CD4-positive, CD25-positive, alpha-beta regulatory T cell (primary cell): ENCODE measurements around the gene MBD1. TPM values are rescaled to one million over a fixed set of nuclear protein-coding genes. Genes with fewer than 3 reads are reported as not detected.

ENCODE experiments used
- ATAC-seq, 2 donors: fragments of 150-1000 bp; cut with Tn5 transposase; one replicate each; pipeline ENCODE4 v1.10.0; 2021; ENCODE audit warnings: low read depth in 2 of 2, moderate number of reproducible peaks in 2 of 2, moderate library complexity in 1 of 2
- DNase-seq, 3 donors: peaks; one replicate each; pipeline versions ENCODE4 v3.0.0 to v3.0.0-alpha.2; 2012 to 2022; ENCODE audit warnings: mixed read lengths in 1 of 3
- H3K27ac ChIP-seq: one replicate; pipeline ENCODE4 v1.7.0; 2013; ENCODE audit warnings: mild to moderate bottlenecking, low read length; ENCODE audit not compliant: insufficient read depth, poor library complexity, severe bottlenecking
- H3K27me3 ChIP-seq: one replicate; pipeline ENCODE4 v1.7.0; 2013; ENCODE audit warnings: low read length; ENCODE audit not compliant: control insufficient read depth, insufficient read depth
- H3K36me3 ChIP-seq: one replicate; pipeline ENCODE4 v1.7.0; 2013; ENCODE audit warnings: mild to moderate bottlenecking, low read length, moderate library complexity; ENCODE audit not compliant: control insufficient read depth, insufficient read depth
- H3K4me1 ChIP-seq: 2 replicates; pipeline ENCODE4 v1.7.0; 2013; ENCODE audit warnings: mild to moderate bottlenecking, low read length; ENCODE audit not compliant: insufficient read depth, control insufficient read depth, poor library complexity, severe bottlenecking
- H3K4me3 ChIP-seq: one replicate; pipeline ENCODE4 v1.7.0; 2013; ENCODE audit warnings: low read depth, mild to moderate bottlenecking, low read length, moderate library complexity
- H3K9me3 ChIP-seq, 2 experiments: 1 replicate in 1 of 2; 2 replicates in 1 of 2; pipeline ENCODE4 v1.7.0; 2013; ENCODE audit warnings: low read length in 2 of 2, mild to moderate bottlenecking in 1 of 2, moderate library complexity in 1 of 2; ENCODE audit not compliant: control insufficient read depth in 2 of 2
- H3K27ac Mint-ChIP-seq, 3 donors: one replicate each; pipeline ENCODE4 v1.8.0; 2020 to 2022; ENCODE audit warnings: mild to moderate bottlenecking in 3 of 3, mixed read lengths in 3 of 3, moderate library complexity in 2 of 3
- H3K27me3 Mint-ChIP-seq: one replicate; pipeline ENCODE4 v1.8.0; 2022; ENCODE audit warnings: mild to moderate bottlenecking, mixed read lengths
- H3K36me3 Mint-ChIP-seq: one replicate; pipeline ENCODE4 v1.8.0; 2020; ENCODE audit warnings: mixed read lengths
- H3K4me1 Mint-ChIP-seq, 4 donors: one replicate each; pipeline ENCODE4 v1.8.0; 2020 to 2022; ENCODE audit warnings: mixed read lengths in 4 of 4, mild to moderate bottlenecking in 1 of 4
- H3K4me3 Mint-ChIP-seq, 4 donors: one replicate each; pipeline ENCODE4 v1.8.0; 2020 to 2022; ENCODE audit warnings: mild to moderate bottlenecking in 4 of 4, mixed read lengths in 4 of 4, moderate library complexity in 3 of 4
- H3K9me3 Mint-ChIP-seq, 7 donors: one replicate each; pipeline ENCODE4 v1.8.0; 2020 to 2022; ENCODE audit warnings: mixed read lengths in 7 of 7, mild to moderate bottlenecking in 3 of 7, moderate library complexity in 2 of 7
- polyA plus RNA-seq, 4 donors: library from polyadenylated mRNA; unstranded; fragments of 300-500 nt; fragmentation: Illumina TruSeq; gene quantifications; one replicate each; pipeline ENCODE4 v1.2.3, GENCODE V29; 2021
- total RNA-seq: library from RNA; stranded (reverse); gene quantifications from one replicate; pipeline ENCODE4 v1.2.3, GENCODE V29; 2022

MBD1 gene, protein sequence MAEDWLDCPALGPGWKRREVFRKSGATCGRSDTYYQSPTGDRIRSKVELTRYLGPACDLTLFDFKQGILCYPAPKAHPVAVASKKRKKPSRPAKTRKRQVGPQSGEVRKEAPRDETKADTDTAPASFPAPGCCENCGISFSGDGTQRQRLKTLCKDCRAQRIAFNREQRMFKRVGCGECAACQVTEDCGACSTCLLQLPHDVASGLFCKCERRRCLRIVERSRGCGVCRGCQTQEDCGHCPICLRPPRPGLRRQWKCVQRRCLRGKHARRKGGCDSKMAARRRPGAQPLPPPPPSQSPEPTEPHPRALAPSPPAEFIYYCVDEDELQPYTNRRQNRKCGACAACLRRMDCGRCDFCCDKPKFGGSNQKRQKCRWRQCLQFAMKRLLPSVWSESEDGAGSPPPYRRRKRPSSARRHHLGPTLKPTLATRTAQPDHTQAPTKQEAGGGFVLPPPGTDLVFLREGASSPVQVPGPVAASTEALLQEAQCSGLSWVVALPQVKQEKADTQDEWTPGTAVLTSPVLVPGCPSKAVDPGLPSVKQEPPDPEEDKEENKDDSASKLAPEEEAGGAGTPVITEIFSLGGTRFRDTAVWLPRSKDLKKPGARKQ
- total RNA-seq: 94.4 TPM
- 10 to 100 TPM; 25.2 to 28.8 (median 28.1) TPM for polyA plus RNA-seq

DNA sequence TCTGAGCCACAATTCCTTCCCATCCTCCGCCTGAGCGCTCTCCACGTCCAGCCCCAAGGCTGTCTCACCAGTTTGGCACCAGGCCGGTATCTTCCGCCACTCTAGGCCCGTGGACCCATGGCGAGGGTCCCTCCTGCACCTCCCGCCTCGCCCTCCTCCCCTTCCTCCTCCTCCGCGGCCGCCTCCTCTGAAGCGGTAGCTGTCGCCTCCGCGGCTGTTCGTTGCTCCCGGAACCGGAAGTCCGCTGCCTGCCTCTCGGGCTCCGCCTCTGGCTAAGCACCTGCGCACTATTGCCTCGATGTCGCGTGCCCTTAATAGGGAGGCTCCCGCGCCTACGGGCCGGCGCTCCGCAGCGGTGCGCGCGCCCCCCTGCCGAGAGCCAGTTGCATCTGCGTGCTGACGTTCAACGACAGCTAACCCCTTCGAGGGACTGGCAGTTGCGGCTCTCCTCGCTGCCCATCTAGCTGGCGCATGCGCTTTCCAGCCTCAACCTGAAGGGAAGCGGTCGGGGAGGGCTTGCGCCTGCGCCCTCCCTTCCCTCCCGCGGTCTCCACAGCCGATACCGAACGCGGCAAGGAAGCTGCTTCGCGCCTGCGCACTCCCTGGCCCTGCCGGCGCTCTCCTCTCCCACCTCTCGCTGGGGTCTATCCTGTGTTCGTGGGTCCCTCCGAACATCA lies at the start of gene MBD1:
Gene MBD1, minus strand, starts transcription at position 229 of the 677 bp plus-strand sequence. CDS start 1,531 bp downstream, outside the sequence.
- H3K36me3 ChIP-seq: peaks cover 54% of the 10 kb centered on the region
- H3K36me3 Mint-ChIP-seq: peaks cover 40% of the 10 kb centered on the region
- H3K4me3 Mint-ChIP-seq: peak within 1 kb of the TSS; percentile 97 to 100 (median 98)

DNA sequence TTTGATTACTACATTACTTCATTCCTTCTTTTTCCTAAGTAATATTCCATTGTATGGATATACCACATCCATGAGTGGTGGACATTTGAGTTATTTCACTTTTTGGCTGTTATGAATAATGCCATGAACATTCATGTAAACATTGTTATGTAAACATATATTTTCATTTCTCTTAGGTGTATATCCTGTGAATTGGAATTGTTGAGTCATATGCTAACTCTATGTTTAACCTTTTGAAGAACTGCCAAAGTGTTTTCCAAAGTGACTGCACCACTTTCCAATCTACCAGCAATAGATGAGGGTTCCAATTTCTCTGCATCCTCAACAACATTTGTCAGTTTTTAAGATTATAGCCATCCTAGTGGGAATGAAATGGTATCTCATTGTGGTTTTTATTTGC lies 48.9 kb upstream of the MBD1 start:
- H3K36me3 ChIP-seq: no peaks in the 10 kb centered on the region
- no peak overlapping the region for H3K4me3 ChIP-seq
- peaks cover 7% of the 10 kb centered on the region for H3K27me3 ChIP-seq
- ATAC-seq (no peak), DNase-seq (no peak)
- H3K4me3 Mint-ChIP-seq: no peak overlapping the region
- H3K27me3 Mint-ChIP-seq: peaks cover 49% of the 10 kb centered on the region
- peaks cover 0 to 8% (median 3%) of the 10 kb centered on the region in 7 donors for H3K9me3 Mint-ChIP-seq
- H3K9me3 ChIP-seq: no peaks in the 10 kb centered on the region
- no peak overlapping the region for H3K27ac Mint-ChIP-seq
- no peak overlapping the region for H3K27ac ChIP-seq
- H3K4me1 Mint-ChIP-seq: no peaks in the 10 kb centered on the region
- no peaks in the 10 kb centered on the region for H3K36me3 Mint-ChIP-seq
- H3K4me1 ChIP-seq: no peaks in the 10 kb centered on the region

More for the DNA sequence above, at the start of gene MBD1:
- Histone ChIP-seq H3K27ac (peak within 1 kb of the TSS; percentile 89), H3K4me1 (peaks cover 34% of the 10 kb centered on the region), H3K9me3 (no peaks in the 10 kb centered on the region), H3K27me3 (no peaks in the 10 kb centered on the region), H3K4me3 (peak within 1 kb of the TSS; percentile 90)
- DNase-seq: peak; percentile 97 to 98 (median 98)
- H3K27ac Mint-ChIP-seq: peak within 1 kb of the TSS; percentile 95 to 99 (median 98)
- H3K4me1 Mint-ChIP-seq: peaks cover 10 to 63% (median 32%) of the 10 kb centered on the region in 4 donors
- no peaks in the 10 kb centered on the region for H3K27me3 Mint-ChIP-seq
- peak; percentile 90 for ATAC-seq
- H3K9me3 Mint-ChIP-seq: no peaks in the 10 kb centered on the region

DNA sequence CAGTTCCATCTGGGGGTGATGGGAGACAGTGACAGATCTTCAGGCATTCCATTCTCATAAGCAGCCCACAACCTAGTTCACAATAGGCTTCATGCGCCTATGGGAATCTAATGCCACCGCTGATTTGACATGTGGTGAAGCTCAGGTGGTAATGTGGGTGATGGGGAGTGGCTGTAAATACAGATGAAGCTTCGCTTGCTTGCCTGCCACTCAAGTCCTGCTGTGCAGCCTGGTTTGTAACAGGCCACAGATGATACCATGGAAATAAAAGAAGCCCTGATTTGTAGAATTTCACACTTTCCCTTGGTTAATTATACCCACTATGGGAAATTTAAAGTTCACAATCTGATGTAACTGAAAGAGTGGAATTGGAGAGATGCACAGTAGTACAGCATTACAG lies 46.7 kb upstream of the MBD1 start:
- Mint-ChIP-seq H3K36me3 (no peaks in the 10 kb centered on the region), H3K27me3 (peaks cover 42% of the 10 kb centered on the region), H3K4me1 (no peaks in the 10 kb centered on the region), H3K9me3 (peaks cover 0 to 8% (median 3%) of the 10 kb centered on the region in 7 donors), H3K4me3 (no peak overlapping the region), H3K27ac (no peak overlapping the region)
- no peak overlapping the region for H3K4me3 ChIP-seq
- no peak overlapping the region for H3K27ac ChIP-seq
- H3K9me3 ChIP-seq: no peaks in the 10 kb centered on the region
- DNase-seq (no peak), ATAC-seq (no peak)
- H3K27me3 ChIP-seq: peaks cover 9% of the 10 kb centered on the region
- no peaks in the 10 kb centered on the region for H3K36me3 ChIP-seq
- H3K4me1 ChIP-seq: no peaks in the 10 kb centered on the region

DNA sequence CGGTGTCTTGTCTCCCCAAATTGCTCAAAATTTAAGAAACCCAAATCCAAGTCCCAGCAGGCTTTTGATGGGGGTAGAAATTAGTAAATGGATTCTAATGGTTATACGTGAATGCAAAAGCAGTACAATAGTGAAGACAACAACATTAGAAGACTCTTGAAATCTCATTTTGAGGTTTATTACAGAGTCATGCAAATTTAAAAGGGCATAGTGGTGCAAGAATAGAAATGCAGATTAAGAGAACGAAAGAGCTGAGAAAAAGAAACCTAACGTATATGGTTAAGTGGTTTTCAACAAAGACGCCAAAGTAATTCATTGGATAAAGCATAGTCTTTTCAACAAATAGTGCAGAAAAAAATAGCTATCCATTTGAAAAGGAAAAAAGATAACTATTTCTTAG lies 39.4 kb upstream of the MBD1 start:
- Histone ChIP-seq H3K27ac (no peak overlapping the region), H3K4me3 (peak overlapping the region; percentile 57), H3K27me3 (peaks cover 19% of the 10 kb centered on the region), H3K9me3 (no peaks in the 10 kb centered on the region), H3K36me3 (no peaks in the 10 kb centered on the region), H3K4me1 (no peaks in the 10 kb centered on the region)
- Mint-ChIP-seq H3K4me1 (peaks cover 0 to 7% (median 6%) of the 10 kb centered on the region in 4 donors), H3K27me3 (peaks cover 42% of the 10 kb centered on the region), H3K9me3 (no peaks in the 10 kb centered on the region), H3K36me3 (no peaks in the 10 kb centered on the region), H3K27ac (peak overlapping the region in 1 of 3 donors; percentile 24), H3K4me3 (peak overlapping the region in 1 of 4 donors; percentile 2)
- DNase-seq: peak in 1 of 3 donors; percentile 41
- peak; percentile 34 to 68 for ATAC-seq

DNA sequence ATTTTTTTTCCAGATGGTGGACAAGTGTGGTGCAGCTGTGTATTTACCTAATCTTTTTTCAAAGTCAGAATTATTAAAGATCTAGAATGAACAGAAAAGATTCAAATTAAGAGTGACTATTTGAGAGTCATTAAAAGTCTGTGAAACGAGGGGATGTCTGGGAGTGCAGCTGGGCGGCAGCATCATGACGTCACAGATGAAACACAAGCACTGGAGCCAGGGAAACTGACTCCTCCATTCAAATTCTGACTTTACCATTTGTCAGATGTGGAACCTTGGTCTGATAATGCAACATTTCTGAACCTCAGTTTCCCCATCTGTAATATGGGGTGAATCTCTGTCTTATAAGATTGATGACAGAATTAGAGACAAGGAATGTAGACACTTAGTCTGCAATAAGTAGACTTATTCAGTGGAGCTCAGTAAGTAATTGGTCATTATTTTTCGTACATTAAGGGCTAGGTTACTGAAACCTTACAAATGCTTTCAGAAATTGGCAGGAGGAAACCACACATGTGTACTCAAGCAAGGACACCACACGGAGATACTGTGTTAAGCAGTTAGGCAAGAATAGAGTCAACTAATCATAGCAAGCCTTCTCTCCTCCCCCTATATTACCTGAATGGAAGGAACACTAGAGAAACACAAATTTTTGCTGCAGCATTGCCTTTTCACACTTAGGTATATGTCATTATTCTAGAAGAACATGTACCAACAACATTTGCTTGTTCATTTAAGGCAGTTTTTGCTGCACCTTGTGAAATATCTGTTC lies 34.0 kb upstream of the MBD1 start:
- peaks cover 68% of the 10 kb centered on the region for H3K27me3 Mint-ChIP-seq
- Histone ChIP-seq H3K36me3 (no peaks in the 10 kb centered on the region), H3K4me1 (no peaks in the 10 kb centered on the region), H3K27me3 (peaks cover 33% of the 10 kb centered on the region), H3K4me3 (no peak overlapping the region), H3K9me3 (no peaks in the 10 kb centered on the region), H3K27ac (no peak overlapping the region)
- ATAC-seq: no peak
- H3K9me3 Mint-ChIP-seq: peaks cover 0 to 1% (median 0%) of the 10 kb centered on the region in 7 donors
- H3K27ac Mint-ChIP-seq: no peak overlapping the region
- H3K36me3 Mint-ChIP-seq: no peaks in the 10 kb centered on the region
- H3K4me1 Mint-ChIP-seq: no peaks in the 10 kb centered on the region
- no peak for DNase-seq
- no peak overlapping the region for H3K4me3 Mint-ChIP-seq

DNA sequence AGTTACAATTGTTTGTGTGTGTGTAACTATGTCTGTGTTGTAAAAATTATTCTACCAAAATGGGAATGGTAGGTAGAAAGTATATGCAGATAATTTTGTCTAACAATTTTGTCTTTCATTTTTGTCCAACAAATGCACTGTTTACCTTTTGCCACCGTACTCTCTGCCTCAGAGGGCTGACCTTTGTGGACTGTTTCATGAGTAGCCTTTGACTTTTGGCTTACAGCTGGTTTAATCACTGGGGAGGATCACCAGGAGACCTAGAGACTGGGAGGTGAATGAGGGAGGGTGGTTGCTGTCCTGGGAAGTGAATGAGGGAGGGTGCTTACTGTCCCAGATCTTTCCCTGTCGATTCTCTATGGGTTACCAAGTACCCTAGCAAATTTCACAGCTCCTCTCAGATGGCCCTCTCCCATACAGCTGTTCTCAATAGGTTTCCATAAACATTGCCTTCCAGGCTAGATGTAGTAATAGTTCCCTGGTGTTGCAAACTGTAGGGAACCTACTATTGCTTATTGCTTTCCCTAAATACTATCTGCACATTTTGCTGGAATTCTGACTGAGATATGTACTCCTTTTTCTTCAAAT lies 32.6 kb upstream of the MBD1 start:
- H3K36me3 ChIP-seq: no peaks in the 10 kb centered on the region
- H3K4me3 ChIP-seq: no peak overlapping the region
- no peak for DNase-seq
- no peak overlapping the region for H3K27ac ChIP-seq
- no peak for ATAC-seq
- H3K27me3 ChIP-seq: peaks cover 28% of the 10 kb centered on the region
- no peaks in the 10 kb centered on the region for H3K4me1 ChIP-seq
- Mint-ChIP-seq H3K36me3 (no peaks in the 10 kb centered on the region), H3K27ac (no peak overlapping the region), H3K9me3 (peaks cover 0 to 1% (median 0%) of the 10 kb centered on the region in 7 donors), H3K4me3 (no peak overlapping the region), H3K4me1 (no peaks in the 10 kb centered on the region), H3K27me3 (peaks cover 64% of the 10 kb centered on the region)
- no peaks in the 10 kb centered on the region for H3K9me3 ChIP-seq
